Left lobe of liver (tissue), 2 donors: ENCODE measurements around the gene ABL2. TPM values are rescaled to one million over a fixed set of nuclear protein-coding genes. Genes with fewer than 3 reads are reported as not detected.

Experiments
- ATAC-seq: fragments of 200-7000 bp; cut with Tn5 transposase; one replicate; pipeline ENCODE4 v1.9.1; 2020; ENCODE audit warnings: mild to moderate bottlenecking, moderate library complexity
- DNase-seq: peaks from one replicate; pipeline ENCODE4 v3.0.0-alpha.2; 2020; ENCODE audit warnings: low spot score
- total RNA-seq: library from RNA; stranded (reverse); gene quantifications from one replicate; pipeline ENCODE4 v1.2.1, GENCODE V29; 2021
- donor health status: DM: no; HTN: no; CAD: no; lungs with moderate emphysema.
- donor health status: DM: no; HTN: yes; CAD: no.

ABL2 gene
- total RNA-seq, 1 donor from 2014 or later: 4.5 TPM

- no peak for ATAC-seq
- no peak for DNase-seq
Measured at GRCh38 chr1:179058487-179059483, 170.7 kb downstream of the ABL2 start.

DNA sequence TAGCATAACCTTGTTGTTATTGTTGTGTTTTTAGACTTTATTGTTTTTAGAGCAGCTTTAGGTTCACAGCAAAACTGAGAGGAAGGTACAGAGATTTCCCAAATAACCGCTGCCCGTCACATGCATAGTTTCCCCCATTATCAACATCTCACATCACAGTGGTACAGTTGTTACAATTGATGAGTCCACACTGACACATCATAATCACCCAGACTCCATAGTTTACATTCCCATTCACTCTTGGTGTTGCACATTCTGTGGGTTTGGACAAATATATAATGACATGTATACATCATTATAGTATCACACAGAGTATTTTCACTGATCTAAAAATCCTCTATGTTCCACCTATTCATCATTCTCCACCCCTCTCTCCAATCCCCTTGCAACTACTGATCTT is 173.5 kb downstream of the ABL2 start:
- DNase-seq (no peak), ATAC-seq (no peak)

DNA sequence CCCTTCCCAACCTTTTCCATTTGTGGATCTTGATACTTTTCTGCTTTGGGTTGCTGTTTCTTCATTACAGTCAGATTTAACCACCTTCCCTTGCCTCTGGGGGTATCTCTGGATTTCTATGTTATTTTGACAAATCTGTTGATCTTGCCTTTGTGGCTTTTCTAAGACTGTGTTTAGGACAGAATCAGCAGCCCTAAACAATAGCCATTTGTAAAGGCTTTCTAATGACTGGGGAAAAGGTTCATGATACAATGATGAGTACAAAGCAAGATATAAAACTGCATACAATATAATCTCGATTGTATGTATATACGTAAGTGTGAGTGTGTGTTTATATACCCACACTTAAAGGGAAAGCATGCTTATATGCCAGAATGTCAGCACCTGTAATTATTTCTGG is 176.0 kb downstream of the ABL2 start:
- ATAC-seq: no peak

GRCh38 chr1:179052776-179053175 is 176.7 kb downstream of the ABL2 start:
- no peak for ATAC-seq
- no peak for DNase-seq

More for the DNA sequence above, 176.0 kb downstream of the ABL2 start:
- DNase-seq: no peak

Other genes starting within 250 kb of the ABL2 start
- 19.9 TPM for gene FAM20B, start 203.8 kb downstream of the ABL2 start, total RNA-seq
- 13.8 TPM for gene TOR3A, start 147.6 kb downstream of the ABL2 start, total RNA-seq
- gene SOAT1, start 64.1 kb upstream of the ABL2 start, total RNA-seq: 13.9 TPM
- gene AXDND1, start 136.3 kb upstream of the ABL2 start, total RNA-seq: not detected